ENCODE results near the gene ERC1. TPM values are rescaled to one million over a fixed set of nuclear protein-coding genes. Genes with fewer than 3 reads are reported as not detected.

ERC1 gene
- total RNA-seq, 4 donors from 2014 or later: 50.0 to 88.1 (median 59.7) TPM

- Histone ChIP-seq H3K4me3 (no peak overlapping the region), H3K4me1 (peaks cover 0 to 19% (median 8%) of the 10 kb centered on the region in 4 donors), H3K27ac (replicated peaks in 1 of 4) (no peak overlapping the region), H3K9me3 (no peaks in the 10 kb centered on the region), H3K36me3 (no peaks in the 10 kb centered on the region), H3K27me3 (no peaks in the 10 kb centered on the region)
- 91% methylated on average over 2 of the region's 2 CpGs for WGBS
- DNase-seq (ENCODE audit: extremely low spot score): no peak
- no peak for TF ChIP-seq POLR2A (IDR thresholded peaks at IDR 0.05; ENCODE audit: low read depth)
- TF ChIP-seq, protein P1, sequence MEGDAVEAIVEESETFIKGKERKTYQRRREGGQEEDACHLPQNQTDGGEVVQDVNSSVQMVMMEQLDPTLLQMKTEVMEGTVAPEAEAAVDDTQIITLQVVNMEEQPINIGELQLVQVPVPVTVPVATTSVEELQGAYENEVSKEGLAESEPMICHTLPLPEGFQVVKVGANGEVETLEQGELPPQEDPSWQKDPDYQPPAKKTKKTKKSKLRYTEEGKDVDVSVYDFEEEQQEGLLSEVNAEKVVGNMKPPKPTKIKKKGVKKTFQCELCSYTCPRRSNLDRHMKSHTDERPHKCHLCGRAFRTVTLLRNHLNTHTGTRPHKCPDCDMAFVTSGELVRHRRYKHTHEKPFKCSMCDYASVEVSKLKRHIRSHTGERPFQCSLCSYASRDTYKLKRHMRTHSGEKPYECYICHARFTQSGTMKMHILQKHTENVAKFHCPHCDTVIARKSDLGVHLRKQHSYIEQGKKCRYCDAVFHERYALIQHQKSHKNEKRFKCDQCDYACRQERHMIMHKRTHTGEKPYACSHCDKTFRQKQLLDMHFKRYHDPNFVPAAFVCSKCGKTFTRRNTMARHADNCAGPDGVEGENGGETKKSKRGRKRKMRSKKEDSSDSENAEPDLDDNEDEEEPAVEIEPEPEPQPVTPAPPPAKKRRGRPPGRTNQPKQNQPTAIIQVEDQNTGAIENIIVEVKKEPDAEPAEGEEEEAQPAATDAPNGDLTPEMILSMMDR (IDR thresholded peaks at IDR 0.05): no peak
- no peak for TF ChIP-seq EP300 (IDR thresholded peaks at IDR 0.05)
- TF ChIP-seq POLR2AphosphoS5 (IDR thresholded peaks at IDR 0.05): no peak
- intact Hi-C loops (cut with DNase I): no loop called here
These were observed 365.3 kb downstream of the ERC1 start for GRCh38 chr12:1356285-1356684.

DNA sequence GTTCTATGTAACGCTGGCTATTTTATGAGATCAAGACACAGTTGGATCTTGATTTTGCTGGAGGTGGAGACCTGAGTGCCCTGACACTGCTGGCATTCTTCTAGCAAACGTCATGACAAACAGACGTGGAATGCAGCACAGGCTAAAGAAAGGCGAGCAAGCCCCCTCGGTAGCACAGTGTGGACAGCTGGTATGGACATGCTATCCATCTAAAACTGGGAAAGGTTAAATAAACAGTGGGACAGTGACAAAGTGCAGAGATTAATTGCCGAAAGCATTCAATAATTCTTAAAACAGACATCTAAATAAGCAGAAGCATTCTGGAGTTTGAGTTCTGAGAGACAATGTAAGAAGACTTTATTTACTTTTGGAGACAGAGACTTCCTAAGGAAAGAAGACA, 366.1 kb downstream of the ERC1 start:
- H3K27me3 ChIP-seq: no peaks in the 10 kb centered on the region
- 39% methylated on average over 6 of the region's 6 CpGs for WGBS
- TF ChIP-seq EP300 (IDR thresholded peaks at IDR 0.05) (no peak), POLR2AphosphoS5 (IDR thresholded peaks at IDR 0.05) (no peak), POLR2A (IDR thresholded peaks at IDR 0.05; ENCODE audit: low read depth) (no peak)
- TF ChIP-seq, protein P1 (IDR thresholded peaks at IDR 0.05): no peak
- H3K27ac ChIP-seq (replicated peaks in 1 of 4): no peak overlapping the region
- H3K9me3 ChIP-seq: no peaks in the 10 kb centered on the region
- intact Hi-C loops (cut with DNase I): no loop called here
- no peaks in the 10 kb centered on the region for H3K36me3 ChIP-seq
- DNase-seq (ENCODE audit: extremely low spot score): no peak
- H3K4me1 ChIP-seq: peaks cover 0 to 19% (median 8%) of the 10 kb centered on the region in 4 donors
- no peak overlapping the region for H3K4me3 ChIP-seq

GRCh38 chr12:1357711-1358110, 366.7 kb downstream of the ERC1 start:
- H3K4me3 ChIP-seq: no peak overlapping the region
- TF ChIP-seq, protein P1 (IDR thresholded peaks at IDR 0.05): no peak
- TF ChIP-seq POLR2AphosphoS5 (IDR thresholded peaks at IDR 0.05) (no peak), EP300 (IDR thresholded peaks at IDR 0.05) (no peak), POLR2A (IDR thresholded peaks at IDR 0.05; ENCODE audit: low read depth) (no peak)
- no peak for DNase-seq (ENCODE audit: extremely low spot score)
- no peaks in the 10 kb centered on the region for H3K36me3 ChIP-seq
- intact Hi-C loops (cut with DNase I): no loop called here
- WGBS: 93% methylated on average over 1 of the region's 1 CpG
- H3K9me3 ChIP-seq: no peaks in the 10 kb centered on the region
- H3K4me1 ChIP-seq: peaks cover 0 to 19% (median 8%) of the 10 kb centered on the region in 4 donors
- H3K27ac ChIP-seq (replicated peaks in 1 of 4): no peak overlapping the region
- no peaks in the 10 kb centered on the region for H3K27me3 ChIP-seq

DNA sequence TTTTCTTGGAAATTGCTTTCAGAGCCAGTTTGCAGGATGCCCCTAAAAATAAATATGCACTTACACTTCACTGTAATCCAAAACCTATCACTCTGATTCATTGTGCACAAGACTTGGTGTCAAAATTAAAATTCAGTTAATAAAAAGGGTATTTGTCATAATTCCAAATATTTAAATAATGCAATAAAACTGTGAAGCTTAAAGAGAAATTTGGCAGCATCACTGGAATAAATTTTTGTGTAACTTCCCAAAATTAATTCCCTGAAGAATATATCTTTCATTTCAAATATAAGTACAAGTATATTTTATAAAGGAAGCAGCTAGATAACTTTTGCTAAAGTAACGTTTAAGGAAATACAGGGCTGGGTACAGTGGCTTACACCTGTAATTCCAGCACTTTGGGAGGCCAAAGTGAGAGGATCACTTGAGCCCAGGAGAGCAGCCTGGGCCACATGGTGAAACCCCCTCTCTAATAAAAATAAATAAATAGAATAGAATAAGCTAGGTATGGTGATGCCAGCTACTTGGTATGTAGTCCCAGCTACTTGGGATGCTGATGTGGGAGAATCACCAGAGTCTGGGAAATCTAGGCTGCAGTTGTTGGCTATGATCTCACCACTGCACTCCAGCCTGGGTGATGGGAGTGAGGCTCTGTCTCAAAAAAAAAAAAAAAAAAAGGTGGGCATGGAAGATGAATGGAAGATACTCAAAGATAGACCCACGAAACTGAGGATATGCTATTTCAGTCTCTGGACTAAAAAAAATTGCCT, 369.6 kb downstream of the ERC1 start:
- Histone ChIP-seq H3K9me3 (no peaks in the 10 kb centered on the region), H3K4me3 (no peak overlapping the region), H3K27me3 (no peaks in the 10 kb centered on the region), H3K4me1 (peaks cover 0 to 12% (median 8%) of the 10 kb centered on the region in 4 donors), H3K27ac (replicated peaks in 1 of 4) (no peak overlapping the region), H3K36me3 (no peaks in the 10 kb centered on the region)
- 83% methylated on average over 2 of the region's 2 CpGs for WGBS
- no peak for DNase-seq (ENCODE audit: extremely low spot score)
- no peak for TF ChIP-seq POLR2A (IDR thresholded peaks at IDR 0.05; ENCODE audit: low read depth)
- no peak for TF ChIP-seq POLR2AphosphoS5 (IDR thresholded peaks at IDR 0.05)
- no peak for TF ChIP-seq EP300 (IDR thresholded peaks at IDR 0.05)
- TF ChIP-seq, protein P1 (IDR thresholded peaks at IDR 0.05): no peak
- intact Hi-C loops (cut with DNase I): no loop called here

Measured in esophagus muscularis mucosa (tissue), 4 donors.